Esophagus squamous epithelium (tissue), 4 donors: Measurements from ENCODE around the gene EPHX1.

Experiments used
- POLR2A ChIP-seq, 4 donors: fragments of 450-650 bp; IDR thresholded peaks; one replicate each; pipeline ENCODE4 v1.6.1; 2017; ENCODE audit warnings: antibody characterized with exemption in 4 of 4, mild to moderate bottlenecking in 4 of 4, moderate library complexity in 3 of 4
- TF ChIP-seq, protein P1 (sequence below), 6 experiments: fragments of 450-650 bp in 4 of 6; fragments of 200-600 bp in 2 of 6; sonication (generic) in 2 of 6; IDR thresholded peaks; one replicate each; pipeline ENCODE4 v1.5.1; 2016 to 2019; ENCODE audit warnings: antibody characterized with exemption in 6 of 6, mild to moderate bottlenecking in 4 of 6, moderate library complexity in 4 of 6

DNA sequence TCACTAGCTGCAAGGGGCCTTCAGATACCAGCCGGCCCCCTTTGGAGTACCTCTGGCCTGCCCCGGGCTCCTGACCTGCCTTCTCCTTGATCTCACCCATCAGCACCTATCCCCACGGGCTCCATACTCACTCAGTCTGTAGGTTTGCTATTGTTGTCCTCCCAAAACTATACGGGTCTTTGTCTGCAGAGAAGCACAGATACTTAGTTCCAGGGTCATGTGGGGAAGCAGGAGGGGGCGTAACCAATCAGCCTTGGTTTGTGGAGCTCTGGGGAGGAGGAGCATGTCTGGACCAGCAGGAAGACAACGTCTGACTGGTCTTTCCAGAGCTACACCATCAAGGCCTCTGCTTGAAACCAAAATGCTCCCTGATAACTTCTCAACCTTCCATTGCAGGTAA, 57.1 kb downstream of the EPHX1 start:
- TF ChIP-seq, protein P1, sequence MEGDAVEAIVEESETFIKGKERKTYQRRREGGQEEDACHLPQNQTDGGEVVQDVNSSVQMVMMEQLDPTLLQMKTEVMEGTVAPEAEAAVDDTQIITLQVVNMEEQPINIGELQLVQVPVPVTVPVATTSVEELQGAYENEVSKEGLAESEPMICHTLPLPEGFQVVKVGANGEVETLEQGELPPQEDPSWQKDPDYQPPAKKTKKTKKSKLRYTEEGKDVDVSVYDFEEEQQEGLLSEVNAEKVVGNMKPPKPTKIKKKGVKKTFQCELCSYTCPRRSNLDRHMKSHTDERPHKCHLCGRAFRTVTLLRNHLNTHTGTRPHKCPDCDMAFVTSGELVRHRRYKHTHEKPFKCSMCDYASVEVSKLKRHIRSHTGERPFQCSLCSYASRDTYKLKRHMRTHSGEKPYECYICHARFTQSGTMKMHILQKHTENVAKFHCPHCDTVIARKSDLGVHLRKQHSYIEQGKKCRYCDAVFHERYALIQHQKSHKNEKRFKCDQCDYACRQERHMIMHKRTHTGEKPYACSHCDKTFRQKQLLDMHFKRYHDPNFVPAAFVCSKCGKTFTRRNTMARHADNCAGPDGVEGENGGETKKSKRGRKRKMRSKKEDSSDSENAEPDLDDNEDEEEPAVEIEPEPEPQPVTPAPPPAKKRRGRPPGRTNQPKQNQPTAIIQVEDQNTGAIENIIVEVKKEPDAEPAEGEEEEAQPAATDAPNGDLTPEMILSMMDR (IDR thresholded peaks at IDR 0.05) = no peak
- TF ChIP-seq POLR2A (IDR thresholded peaks at IDR 0.05) = no peak
